Measurements from ENCODE around the gene RPUSD3. TPM values are rescaled to one million over a fixed set of nuclear protein-coding genes. Genes with fewer than 3 reads are reported as not detected.

The RPUSD3 gene
- total RNA-seq, 1 donor, result 25.8 TPM

DNA sequence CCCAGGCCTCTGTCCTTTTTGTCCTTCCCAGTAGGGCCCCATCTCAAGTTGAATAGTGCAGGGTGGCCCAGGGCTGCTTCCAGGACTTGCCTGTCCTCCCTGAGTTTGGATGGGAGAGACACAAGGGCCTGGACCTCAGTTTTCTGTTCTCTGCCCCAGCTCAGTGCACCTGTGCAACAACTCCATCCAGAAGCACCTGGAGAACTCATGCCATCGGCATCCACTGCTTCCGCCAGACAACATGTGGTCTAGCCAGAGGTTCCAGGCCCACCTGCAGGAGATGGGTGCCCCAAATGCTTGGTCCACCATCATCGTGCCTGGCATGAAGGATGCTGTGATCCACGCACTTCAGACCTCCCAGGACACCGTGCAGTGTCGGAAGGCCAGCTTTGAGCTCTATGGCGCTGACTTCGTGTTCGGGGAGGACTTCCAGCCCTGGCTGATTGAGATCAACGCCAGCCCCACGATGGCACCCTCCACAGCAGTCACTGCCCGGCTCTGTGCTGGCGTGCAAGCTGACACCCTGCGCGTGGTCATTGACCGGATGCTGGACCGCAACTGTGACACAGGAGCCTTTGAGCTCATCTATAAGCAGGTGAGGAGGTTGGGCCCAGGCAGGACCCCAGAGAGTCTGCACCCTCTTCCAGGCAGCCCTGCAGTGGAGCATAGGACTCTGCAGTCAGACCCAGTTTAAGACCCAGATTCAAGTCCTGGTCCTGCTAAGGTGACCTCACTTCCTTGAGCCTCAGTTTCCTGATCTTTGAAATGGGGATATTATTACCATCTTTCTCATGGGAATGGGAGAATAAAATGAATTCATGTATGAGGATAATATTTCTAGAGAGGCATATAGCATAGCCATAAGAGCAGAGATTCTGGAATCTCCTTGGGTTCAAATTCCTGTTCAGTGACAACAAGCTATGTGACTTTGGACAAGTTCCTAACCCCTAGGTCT, 14.7 kb downstream of the RPUSD3 start:
- no peak for DNase-seq (ENCODE audit: low read depth)
- TF ChIP-seq, protein P1, sequence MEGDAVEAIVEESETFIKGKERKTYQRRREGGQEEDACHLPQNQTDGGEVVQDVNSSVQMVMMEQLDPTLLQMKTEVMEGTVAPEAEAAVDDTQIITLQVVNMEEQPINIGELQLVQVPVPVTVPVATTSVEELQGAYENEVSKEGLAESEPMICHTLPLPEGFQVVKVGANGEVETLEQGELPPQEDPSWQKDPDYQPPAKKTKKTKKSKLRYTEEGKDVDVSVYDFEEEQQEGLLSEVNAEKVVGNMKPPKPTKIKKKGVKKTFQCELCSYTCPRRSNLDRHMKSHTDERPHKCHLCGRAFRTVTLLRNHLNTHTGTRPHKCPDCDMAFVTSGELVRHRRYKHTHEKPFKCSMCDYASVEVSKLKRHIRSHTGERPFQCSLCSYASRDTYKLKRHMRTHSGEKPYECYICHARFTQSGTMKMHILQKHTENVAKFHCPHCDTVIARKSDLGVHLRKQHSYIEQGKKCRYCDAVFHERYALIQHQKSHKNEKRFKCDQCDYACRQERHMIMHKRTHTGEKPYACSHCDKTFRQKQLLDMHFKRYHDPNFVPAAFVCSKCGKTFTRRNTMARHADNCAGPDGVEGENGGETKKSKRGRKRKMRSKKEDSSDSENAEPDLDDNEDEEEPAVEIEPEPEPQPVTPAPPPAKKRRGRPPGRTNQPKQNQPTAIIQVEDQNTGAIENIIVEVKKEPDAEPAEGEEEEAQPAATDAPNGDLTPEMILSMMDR (IDR thresholded peaks at IDR 0.05; ENCODE audit: insufficient read depth, low read length), result no peak
- H3K4me3 ChIP-seq (ENCODE audit: low read depth, low read length), result no peak overlapping the region

DNA sequence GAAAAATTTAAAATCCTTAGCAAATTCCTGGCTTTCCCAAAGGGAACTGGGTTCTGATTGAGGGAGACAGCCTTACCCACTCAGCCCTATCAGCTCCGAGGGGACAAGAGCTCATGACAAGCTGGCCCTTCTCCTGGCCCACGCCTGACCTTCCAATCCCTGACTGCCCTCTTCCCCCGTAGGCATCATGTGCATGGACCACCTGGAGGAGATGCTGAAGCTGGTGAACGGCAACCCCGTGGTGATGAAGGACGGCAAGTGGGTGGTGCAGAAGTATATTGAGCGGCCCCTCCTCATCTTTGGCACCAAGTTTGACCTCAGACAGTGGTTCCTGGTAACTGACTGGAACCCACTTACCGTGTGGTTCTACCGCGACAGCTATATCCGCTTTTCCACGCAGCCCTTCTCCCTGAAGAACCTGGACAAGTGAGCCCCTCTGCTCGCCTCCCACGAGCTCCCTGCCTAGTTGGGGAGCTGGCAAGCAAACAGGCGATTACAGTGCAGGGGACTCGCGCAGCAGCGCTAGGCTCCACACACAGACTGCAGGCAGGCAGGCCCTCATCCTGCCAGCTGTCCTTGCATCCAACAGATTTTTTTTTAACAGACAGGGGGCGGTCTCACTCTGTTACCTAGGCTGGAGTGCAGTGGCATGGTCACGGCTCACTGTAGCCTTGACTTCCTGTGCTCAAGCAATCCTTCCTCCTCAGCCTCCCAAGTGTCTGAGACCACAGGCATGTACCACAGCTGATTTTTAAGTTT, 16.8 kb downstream of the RPUSD3 start:
- H3K4me3 ChIP-seq (ENCODE audit: low read depth, low read length), result no peak overlapping the region
- TF ChIP-seq, protein P1 (IDR thresholded peaks at IDR 0.05; ENCODE audit: insufficient read depth, low read length), result peak; percentile 20
- DNase-seq (ENCODE audit: low read depth), result no peak

DNA sequence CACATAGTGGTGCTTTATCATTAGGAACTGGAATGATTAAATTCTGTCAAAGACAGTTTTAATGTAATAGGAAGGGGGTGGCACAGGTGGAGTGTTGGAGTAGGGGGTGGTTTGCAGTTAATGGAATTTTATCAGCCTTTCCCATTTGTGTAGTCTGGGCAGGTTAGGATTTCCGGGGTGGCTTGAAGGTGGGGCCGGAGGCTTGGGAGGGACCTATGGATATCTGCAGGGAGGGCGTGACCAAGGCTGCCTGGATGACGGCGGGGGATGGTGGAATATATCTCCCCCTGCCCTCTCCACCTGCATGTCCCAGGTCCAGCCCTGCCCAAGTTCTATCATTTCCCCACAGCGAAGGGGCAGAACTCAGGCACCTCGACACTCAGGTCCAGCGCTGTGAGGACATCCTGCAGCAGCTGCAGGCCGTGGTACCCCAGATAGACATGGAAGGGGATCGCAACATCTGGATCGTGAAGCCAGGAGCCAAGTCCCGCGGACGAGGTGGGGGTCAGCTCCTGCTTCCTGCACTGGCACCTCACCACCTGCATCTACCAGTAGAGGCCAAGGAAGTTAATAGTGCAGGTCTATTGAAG, 18.3 kb downstream of the RPUSD3 start:
- no peak for DNase-seq (ENCODE audit: low read depth)
- TF ChIP-seq, protein P1 (IDR thresholded peaks at IDR 0.05; ENCODE audit: insufficient read depth, low read length), result no peak
- H3K4me3 ChIP-seq (ENCODE audit: low read depth, low read length), result no peak overlapping the region

DNA sequence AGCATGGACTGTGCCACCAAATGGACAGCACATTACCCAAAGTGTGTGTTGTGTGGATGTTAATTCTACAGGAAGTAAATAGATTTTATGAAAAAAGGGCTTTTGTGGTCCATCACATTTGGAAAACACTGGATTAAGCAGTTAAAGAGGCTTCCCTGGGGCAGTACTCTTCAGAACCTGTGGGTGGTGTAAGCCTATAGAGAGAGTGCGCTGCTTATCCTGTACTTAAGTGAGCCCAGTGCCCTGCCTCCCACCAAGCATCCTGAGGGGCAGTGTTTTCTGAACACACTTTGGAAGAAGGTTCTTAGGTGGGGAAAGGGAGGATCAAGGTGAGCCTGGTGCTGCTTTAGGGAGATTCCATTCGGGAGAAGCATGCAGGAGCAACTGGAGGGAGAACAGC, 22.9 kb downstream of the RPUSD3 start:
- DNase-seq (ENCODE audit: low read depth), result no peak

DNA sequence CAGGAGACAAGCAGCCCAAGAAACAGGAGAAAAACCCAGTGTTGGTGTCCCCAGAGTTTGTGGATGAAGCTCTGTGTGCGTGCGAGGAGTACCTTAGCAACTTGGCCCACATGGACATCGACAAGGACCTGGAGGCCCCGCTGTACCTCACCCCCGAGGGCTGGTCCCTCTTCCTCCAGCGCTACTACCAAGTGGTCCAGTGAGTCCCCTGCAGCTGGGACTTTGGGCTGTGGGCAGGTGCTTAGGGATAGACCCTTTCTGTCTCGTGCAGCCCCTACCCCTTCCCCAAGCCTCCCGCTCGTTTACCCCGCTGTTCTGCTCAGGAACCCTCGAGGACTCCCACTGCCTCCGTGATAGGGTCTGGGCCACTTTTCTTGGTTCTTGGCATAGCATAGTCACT, 23.3 kb downstream of the RPUSD3 start:
- TF ChIP-seq, protein P1 (IDR thresholded peaks at IDR 0.05; ENCODE audit: insufficient read depth, low read length), result no peak
- DNase-seq (ENCODE audit: low read depth), result no peak
- no peak overlapping the region for H3K4me3 ChIP-seq (ENCODE audit: low read depth, low read length)

More for the DNA sequence above, 22.9 kb downstream of the RPUSD3 start:
- H3K4me3 ChIP-seq (ENCODE audit: low read depth, low read length), result no peak overlapping the region
- TF ChIP-seq, protein P1 (IDR thresholded peaks at IDR 0.05; ENCODE audit: insufficient read depth, low read length), result peak; percentile 29

DNA sequence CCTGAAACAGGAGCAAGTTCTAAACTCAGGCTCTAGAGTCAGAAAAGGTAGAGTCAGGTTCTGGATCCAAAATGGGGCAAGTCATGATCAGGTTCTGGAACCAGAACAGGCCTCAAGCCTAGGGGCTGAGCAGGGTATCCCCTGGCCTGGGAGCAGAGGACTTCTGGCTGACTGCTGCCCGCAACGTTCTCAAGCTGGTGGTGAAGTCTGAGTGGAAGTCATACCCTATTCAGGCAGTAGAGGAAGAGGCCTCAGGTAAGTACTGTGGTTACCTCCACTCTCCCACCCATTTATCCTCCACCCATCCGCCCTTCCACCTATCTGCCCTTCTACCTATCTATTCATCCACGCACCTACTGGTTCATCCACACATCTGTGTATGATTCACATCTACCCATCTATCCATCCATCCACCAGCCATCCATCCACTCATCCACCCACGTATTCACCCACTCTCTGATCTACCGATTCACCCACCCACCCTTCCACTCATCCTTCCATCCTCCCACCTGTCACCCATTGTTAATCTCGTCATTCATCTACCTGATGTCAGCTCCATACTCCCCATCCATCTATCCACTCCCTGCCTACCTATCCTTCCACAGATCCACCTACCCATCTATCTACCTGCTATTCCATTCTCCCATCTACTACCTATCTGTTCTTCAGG, 25.0 kb downstream of the RPUSD3 start:
- DNase-seq (ENCODE audit: low read depth), result no peak
- no peak overlapping the region for H3K4me3 ChIP-seq (ENCODE audit: low read depth, low read length)
- TF ChIP-seq, protein P1 (IDR thresholded peaks at IDR 0.05; ENCODE audit: insufficient read depth, low read length), result no peak

All from fibroblast of the aortic adventitia (primary cell).